Parathyroid adenoma (tissue), 2 donors: ENCODE results near the gene GNAS.

Experiments used
- H2AFZ ChIP-seq: fragments of 300-600 bp; sonication (generic); one replicate; pipeline ENCODE4 v1.7.0; 2017; ENCODE audit warnings: antibody characterized with exemption, mild to moderate bottlenecking
- H3K27ac ChIP-seq: fragments of 300-600 bp; sonication (generic); one replicate; pipeline ENCODE4 v1.7.0; 2017
- H3K27me3 ChIP-seq: fragments of 300-600 bp; sonication (generic); one replicate; pipeline ENCODE4 v1.7.0; 2017; ENCODE audit warnings: low read length; ENCODE audit not compliant: control insufficient read depth, insufficient read depth
- H3K36me3 ChIP-seq: fragments of 300-600 bp; sonication (generic); one replicate; pipeline ENCODE4 v1.7.0; 2017; ENCODE audit warnings: low read length; ENCODE audit not compliant: control insufficient read depth, insufficient read depth
- H3K4me1 ChIP-seq: fragments of 300-600 bp; sonication (generic); one replicate; pipeline ENCODE4 v1.7.0; 2017; ENCODE audit warnings: control low read depth
- H3K4me2 ChIP-seq: fragments of 300-600 bp; sonication (generic); one replicate; pipeline ENCODE4 v1.7.0; 2017; ENCODE audit warnings: low read length
- H3K4me3 ChIP-seq: fragments of 300-600 bp; sonication (generic); one replicate; pipeline ENCODE4 v1.7.0; 2017; ENCODE audit warnings: low read depth, low read length
- H3K79me2 ChIP-seq: fragments of 300-600 bp; sonication (generic); one replicate; pipeline ENCODE4 v1.7.0; 2017; ENCODE audit warnings: control low read depth
- H3K9ac ChIP-seq: fragments of 300-600 bp; sonication (generic); one replicate; pipeline ENCODE4 v1.7.0; 2017; ENCODE audit warnings: mild to moderate bottlenecking
- H3K9me3 ChIP-seq: fragments of 300-600 bp; sonication (generic); one replicate; pipeline ENCODE4 v1.7.0; 2017; ENCODE audit warnings: low read length; ENCODE audit not compliant: control insufficient read depth
- CTCF ChIP-seq: fragments of 300-600 bp; sonication (generic); IDR thresholded peaks from one replicate; pipeline ENCODE4 v1.7.0; 2017; ENCODE audit warnings: antibody characterized with exemption, mild to moderate bottlenecking
- donor health status: primary hyperparathyroidism.

The GNAS gene

GRCh38 chr20:58841539-58842264 lies 10.8 kb upstream of the GNAS start:
- no peaks in the 10 kb centered on the region for H3K27me3 ChIP-seq
- no peaks in the 10 kb centered on the region for H3K4me1 ChIP-seq
- no peaks in the 10 kb centered on the region for H3K9me3 ChIP-seq
- TF ChIP-seq CTCF = no peak
- H3K9ac ChIP-seq = no peak overlapping the region
- no peaks in the 10 kb centered on the region for H3K79me2 ChIP-seq
- H3K4me2 ChIP-seq = no peak overlapping the region
- no peak overlapping the region for H3K4me3 ChIP-seq
- no peak overlapping the region for H3K27ac ChIP-seq
- no peaks in the 10 kb centered on the region for H3K36me3 ChIP-seq
- H2AFZ ChIP-seq = no peak overlapping the region

- H3K79me2 ChIP-seq = no peaks in the 10 kb centered on the region
- TF ChIP-seq CTCF = no peak
- no peaks in the 10 kb centered on the region for H3K27me3 ChIP-seq
- H3K4me3 ChIP-seq = no peak overlapping the region
- no peak overlapping the region for H2AFZ ChIP-seq
- H3K36me3 ChIP-seq = no peaks in the 10 kb centered on the region
- no peak overlapping the region for H3K27ac ChIP-seq
- no peaks in the 10 kb centered on the region for H3K4me1 ChIP-seq
- H3K4me2 ChIP-seq = no peak overlapping the region
- H3K9me3 ChIP-seq = no peaks in the 10 kb centered on the region
- H3K9ac ChIP-seq = no peak overlapping the region
Observed at GRCh38 chr20:58842276-58842675, 10.2 kb upstream of the GNAS start.

- Histone ChIP-seq H2AFZ (no peak overlapping the region), H3K27ac (no peak overlapping the region), H3K4me2 (no peak overlapping the region), H3K4me3 (no peak overlapping the region), H3K36me3 (no peaks in the 10 kb centered on the region), H3K9ac (no peak overlapping the region), H3K79me2 (no peaks in the 10 kb centered on the region), H3K27me3 (no peaks in the 10 kb centered on the region), H3K9me3 (no peaks in the 10 kb centered on the region), H3K4me1 (no peaks in the 10 kb centered on the region)
- no peak for TF ChIP-seq CTCF
Observed at GRCh38 chr20:58843128-58843556, 9.4 kb upstream of the GNAS start.

GRCh38 chr20:58845706-58846105 lies 6.8 kb upstream of the GNAS start:
- H3K4me1 ChIP-seq = no peaks in the 10 kb centered on the region
- H3K9me3 ChIP-seq = no peaks in the 10 kb centered on the region
- H3K4me3 ChIP-seq = no peak overlapping the region
- no peaks in the 10 kb centered on the region for H3K36me3 ChIP-seq
- H2AFZ ChIP-seq = no peak overlapping the region
- no peak overlapping the region for H3K9ac ChIP-seq
- H3K27ac ChIP-seq = no peak overlapping the region
- no peak overlapping the region for H3K4me2 ChIP-seq
- no peaks in the 10 kb centered on the region for H3K27me3 ChIP-seq
- H3K79me2 ChIP-seq = no peaks in the 10 kb centered on the region
- no peak for TF ChIP-seq CTCF

- H3K4me2 ChIP-seq = no peak overlapping the region
- peaks cover 5% of the 10 kb centered on the region for H3K27me3 ChIP-seq
- no peaks in the 10 kb centered on the region for H3K9me3 ChIP-seq
- H3K4me3 ChIP-seq = no peak overlapping the region
- no peaks in the 10 kb centered on the region for H3K4me1 ChIP-seq
- H3K9ac ChIP-seq = no peak overlapping the region
- no peak overlapping the region for H2AFZ ChIP-seq
- no peaks in the 10 kb centered on the region for H3K79me2 ChIP-seq
- no peak for TF ChIP-seq CTCF
- no peak overlapping the region for H3K27ac ChIP-seq
- H3K36me3 ChIP-seq = no peaks in the 10 kb centered on the region
Observed at GRCh38 chr20:58847463-58847862, 5.1 kb upstream of the GNAS start.
